Activated T-cell treated with anti-CD3 and anti-CD28 coated beads, Interleukin-2, amount 50 U/mL, for 4 hours (primary cell): Measurements from ENCODE around the gene NSMCE1. TPM values are rescaled to one million over a fixed set of nuclear protein-coding genes. Genes with fewer than 3 reads are reported as not detected.
"Not testable (repeated sequence)": the region's sequence is repeated elsewhere in the genome, so short reads cannot be mapped to it uniquely, and the experiment has no call there.

Experiments
- ATAC-seq, 2 donors: fragments of 200-7000 bp; cut with Tn5 transposase; one replicate each; pipeline ENCODE4 v1.10.0; 2021
- DNase-seq: peaks from one replicate; pipeline ENCODE4 v3.0.0-alpha.2; 2020
- H3K27me3 Mint-ChIP-seq: one replicate; pipeline ENCODE4 v1.8.0; 2021; ENCODE audit warnings: low read depth, mixed read lengths
- H3K36me3 Mint-ChIP-seq: one replicate; pipeline ENCODE4 v1.8.0; 2022; ENCODE audit warnings: mixed read lengths; ENCODE audit not compliant: insufficient read depth
- H3K4me1 Mint-ChIP-seq: one replicate; pipeline ENCODE4 v1.8.0; 2021; ENCODE audit warnings: low read depth, mixed read lengths
- H3K4me3 Mint-ChIP-seq: one replicate; pipeline ENCODE4 v1.8.0; 2021; ENCODE audit warnings: mild to moderate bottlenecking, moderate library complexity, mixed read lengths
- H3K9me3 Mint-ChIP-seq: one replicate; pipeline ENCODE4 v1.8.0; 2021; ENCODE audit warnings: mixed read lengths
- total RNA-seq, 3 donors: library from RNA; stranded (reverse); gene quantifications; one replicate each; pipeline ENCODE4 v1.2.1, GENCODE V29; 2021

Gene NSMCE1
- total RNA-seq, 3 donors from 2014 or later: 109 to 111 (median 111) TPM

GRCh38 chr16:27308792-27309191, 40.2 kb upstream of the NSMCE1 start:
- ATAC-seq (no peak), DNase-seq (no peak)
- H3K4me3 Mint-ChIP-seq: no peak overlapping the region

GRCh38 chr16:27305839-27306442, 37.4 kb upstream of the NSMCE1 start:
- Mint-ChIP-seq H3K36me3 (no peaks in the 10 kb centered on the region), H3K4me3 (no peak overlapping the region), H3K27me3 (peaks cover 3% of the 10 kb centered on the region), H3K4me1 (peaks cover 12% of the 10 kb centered on the region), H3K9me3 (peaks cover 4% of the 10 kb centered on the region)
- DNase-seq: no peak
- no peak for ATAC-seq

More at GRCh38 chr16:27308792-27309191, 40.2 kb upstream of the NSMCE1 start:
- Mint-ChIP-seq H3K4me1 (peaks cover 20% of the 10 kb centered on the region), H3K9me3 (peaks cover 4% of the 10 kb centered on the region), H3K36me3 (no peaks in the 10 kb centered on the region), H3K27me3 (no peaks in the 10 kb centered on the region)

GRCh38 chr16:27304881-27305745, 36.5 kb upstream of the NSMCE1 start:
- ATAC-seq (no peak), DNase-seq (no peak)
- peaks cover 3% of the 10 kb centered on the region for H3K27me3 Mint-ChIP-seq
- no peak overlapping the region for H3K4me3 Mint-ChIP-seq
- peaks cover 13% of the 10 kb centered on the region for H3K4me1 Mint-ChIP-seq
- peaks cover 4% of the 10 kb centered on the region for H3K9me3 Mint-ChIP-seq
- H3K36me3 Mint-ChIP-seq: no peaks in the 10 kb centered on the region

- Mint-ChIP-seq H3K4me3 (no peak overlapping the region), H3K27me3 (peaks cover 3% of the 10 kb centered on the region), H3K36me3 (no peaks in the 10 kb centered on the region), H3K9me3 (peaks cover 4% of the 10 kb centered on the region), H3K4me1 (peaks cover 14% of the 10 kb centered on the region)
- no peak for DNase-seq
- no peak for ATAC-seq
Measured at GRCh38 chr16:27304102-27304501, 35.5 kb upstream of the NSMCE1 start.

GRCh38 chr16:27303256-27304100, 34.9 kb upstream of the NSMCE1 start:
- Mint-ChIP-seq H3K36me3 (no peaks in the 10 kb centered on the region), H3K27me3 (peaks cover 3% of the 10 kb centered on the region), H3K9me3 (peaks cover 4% of the 10 kb centered on the region), H3K4me3 (no peak overlapping the region), H3K4me1 (peaks cover 19% of the 10 kb centered on the region)
- DNase-seq (no peak), ATAC-seq (no peak)

GRCh38 chr16:27302126-27302525, 33.6 kb upstream of the NSMCE1 start:
- Mint-ChIP-seq H3K4me3 (no peak overlapping the region), H3K36me3 (no peaks in the 10 kb centered on the region), H3K27me3 (peaks cover 3% of the 10 kb centered on the region), H3K9me3 (peaks cover 4% of the 10 kb centered on the region), H3K4me1 (peaks cover 24% of the 10 kb centered on the region)
- DNase-seq: no peak
- ATAC-seq: no peak

GRCh38 chr16:27301236-27301861, 32.8 kb upstream of the NSMCE1 start:
- ATAC-seq (no peak), DNase-seq (no peak)
- Mint-ChIP-seq H3K27me3 (peaks cover 3% of the 10 kb centered on the region), H3K4me1 (peaks cover 27% of the 10 kb centered on the region), H3K9me3 (peaks cover 4% of the 10 kb centered on the region), H3K4me3 (no peak overlapping the region), H3K36me3 (no peaks in the 10 kb centered on the region)

GRCh38 chr16:27298132-27298531, 29.6 kb upstream of the NSMCE1 start:
- peaks cover 3% of the 10 kb centered on the region for H3K27me3 Mint-ChIP-seq

GRCh38 chr16:27293343-27293742, 24.8 kb upstream of the NSMCE1 start:
- H3K27me3 Mint-ChIP-seq: no peaks in the 10 kb centered on the region
- peaks cover 39% of the 10 kb centered on the region for H3K4me1 Mint-ChIP-seq
- DNase-seq: no peak

More at GRCh38 chr16:27298132-27298531, 29.6 kb upstream of the NSMCE1 start:
- Mint-ChIP-seq H3K4me1 (peaks cover 24% of the 10 kb centered on the region), H3K9me3 (no peaks in the 10 kb centered on the region), H3K36me3 (no peaks in the 10 kb centered on the region), H3K4me3 (no peak overlapping the region)
- ATAC-seq (no peak), DNase-seq (no peak)

GRCh38 chr16:27291722-27292240, 23.2 kb upstream of the NSMCE1 start:
- Mint-ChIP-seq H3K9me3 (no peaks in the 10 kb centered on the region), H3K4me3 (no peak overlapping the region), H3K27me3 (no peaks in the 10 kb centered on the region), H3K36me3 (no peaks in the 10 kb centered on the region), H3K4me1 (peaks cover 32% of the 10 kb centered on the region)
- DNase-seq: no peak
- no peak for ATAC-seq

More at GRCh38 chr16:27293343-27293742, 24.8 kb upstream of the NSMCE1 start:
- H3K36me3 Mint-ChIP-seq: no peaks in the 10 kb centered on the region
- H3K4me3 Mint-ChIP-seq: no peak overlapping the region
- no peak for ATAC-seq
- H3K9me3 Mint-ChIP-seq: no peaks in the 10 kb centered on the region

- Mint-ChIP-seq H3K36me3 (no peaks in the 10 kb centered on the region), H3K4me1 (peaks cover 34% of the 10 kb centered on the region), H3K9me3 (no peaks in the 10 kb centered on the region), H3K27me3 (no peaks in the 10 kb centered on the region), H3K4me3 (no peak overlapping the region)
- ATAC-seq: no peak
- no peak for DNase-seq
Measured at GRCh38 chr16:27291106-27291505, 22.5 kb upstream of the NSMCE1 start.

- Mint-ChIP-seq H3K9me3 (no peaks in the 10 kb centered on the region), H3K27me3 (no peaks in the 10 kb centered on the region), H3K36me3 (no peaks in the 10 kb centered on the region), H3K4me3 (no peak overlapping the region), H3K4me1 (peaks cover 35% of the 10 kb centered on the region)
- no peak for DNase-seq
- no peak for ATAC-seq
Measured at GRCh38 chr16:27290562-27290961, 22.0 kb upstream of the NSMCE1 start.

- H3K27me3 Mint-ChIP-seq: no peaks in the 10 kb centered on the region
- no peak overlapping the region for H3K4me3 Mint-ChIP-seq
Measured at GRCh38 chr16:27289669-27290068, 21.1 kb upstream of the NSMCE1 start.

GRCh38 chr16:27288313-27288712, 19.7 kb upstream of the NSMCE1 start:
- H3K27me3 Mint-ChIP-seq: not testable (repeated sequence)
- peaks cover 55% of the 10 kb centered on the region for H3K4me1 Mint-ChIP-seq

More at GRCh38 chr16:27289669-27290068, 21.1 kb upstream of the NSMCE1 start:
- DNase-seq: no peak
- Mint-ChIP-seq H3K36me3 (no peaks in the 10 kb centered on the region), H3K9me3 (no peaks in the 10 kb centered on the region), H3K4me1 (peaks cover 44% of the 10 kb centered on the region)
- ATAC-seq: peak; percentile 69 to 79

More at GRCh38 chr16:27288313-27288712, 19.7 kb upstream of the NSMCE1 start:
- H3K4me3 Mint-ChIP-seq, DNase-seq, H3K36me3 Mint-ChIP-seq, H3K9me3 Mint-ChIP-seq, ATAC-seq: not testable (repeated sequence)
